Esophagus mucosa (tissue), 1 donor: Measurements from ENCODE around the gene OTOF. TPM values are rescaled to one million over a fixed set of nuclear protein-coding genes. Genes with fewer than 3 reads are reported as not detected.
"Not testable (repeated sequence)": the region's sequence is repeated elsewhere in the genome, so short reads cannot be mapped to it uniquely, and the experiment has no call there.

Experiments used
- ATAC-seq: fragments of 200-7000 bp; cut with Tn5 transposase; one replicate; pipeline ENCODE4 v1.9.1; 2020
- total RNA-seq: library from RNA; stranded (reverse); gene quantifications from one replicate; pipeline ENCODE4 v1.2.4, GENCODE V29; 2023
- donor health status: DM: yes; HTN: yes; CAD: no.

Gene OTOF
- total RNA-seq, 1 donor from 2014 or later, result not detected

GRCh38 chr2:26479789-26480565 lies 2.1 kb upstream of the OTOF start:
- ATAC-seq, result no peak

GRCh38 chr2:26479131-26479788 lies 1.3 kb upstream of the OTOF start:
- ATAC-seq, result no peak

- no peak for ATAC-seq
Observed at GRCh38 chr2:26478366-26478765, 442 bp upstream of the OTOF start.

GRCh38 chr2:26477126-26477910 lies 606 bp downstream of the OTOF start:
- no peak for ATAC-seq

GRCh38 chr2:26475832-26476501 lies 2.0 kb downstream of the OTOF start:
- ATAC-seq, result no peak

GRCh38 chr2:26475037-26475436 lies 2.9 kb downstream of the OTOF start:
- no peak for ATAC-seq

GRCh38 chr2:26474261-26474785 lies 3.6 kb downstream of the OTOF start:
- ATAC-seq, result no peak

- ATAC-seq, result no peak
Observed at GRCh38 chr2:26473796-26474195, 4.1 kb downstream of the OTOF start.

- no peak for ATAC-seq
Observed at GRCh38 chr2:26472821-26473655, 4.9 kb downstream of the OTOF start.

GRCh38 chr2:26471766-26472706 lies 5.9 kb downstream of the OTOF start:
- no peak for ATAC-seq

- ATAC-seq, result no peak
Observed at GRCh38 chr2:26471289-26471688, 6.6 kb downstream of the OTOF start.

GRCh38 chr2:26470601-26471260 lies 7.2 kb downstream of the OTOF start:
- ATAC-seq, result no peak

- no peak for ATAC-seq
Observed at GRCh38 chr2:26469955-26470354, 8.0 kb downstream of the OTOF start.

- ATAC-seq, result no peak
Observed at GRCh38 chr2:26469092-26469710, 8.7 kb downstream of the OTOF start.

- ATAC-seq, result not testable (repeated sequence)
Observed at GRCh38 chr2:26468544-26468943, 9.4 kb downstream of the OTOF start.

GRCh38 chr2:26466662-26467310 lies 11.1 kb downstream of the OTOF start:
- ATAC-seq, result no peak

- ATAC-seq, result no peak
Observed at GRCh38 chr2:26465981-26466471, 11.9 kb downstream of the OTOF start.

- no peak for ATAC-seq
Observed at GRCh38 chr2:26465266-26465925, 12.5 kb downstream of the OTOF start.
